Small intestine (tissue), 7 donors: ENCODE results near the gene BBOX1. TPM values are rescaled to one million over a fixed set of nuclear protein-coding genes. Genes with fewer than 3 reads are reported as not detected.

Experiments
- DNase-seq, 2 donors: peaks; one replicate each; pipeline versions ENCODE4 v3.0.0 to v3.0.0-alpha.2; 2013
- FAIRE-seq: peaks from 2 replicates; lab custom pipeline; 2012; peaks lifted over from hg19 to GRCh38; lab: Jason Lieb, UNC
- H3K27ac ChIP-seq, 3 donors: one replicate each; pipeline ENCODE4 v1.5.1; 2013; ENCODE audit warnings: low read length in 2 of 3, mild to moderate bottlenecking in 2 of 3, control low read depth in 1 of 3, inconsistent platforms in 1 of 3, low read depth in 1 of 3, moderate library complexity in 1 of 3
- H3K27me3 ChIP-seq, 3 donors: one replicate each; pipeline ENCODE4 v1.6.1; 2013; ENCODE audit warnings: low read length in 3 of 3, inconsistent platforms in 1 of 3; ENCODE audit not compliant: control insufficient read depth in 3 of 3, insufficient read depth in 3 of 3
- H3K36me3 ChIP-seq, 3 donors: one replicate each; pipeline ENCODE4 v1.6.1; 2013; ENCODE audit warnings: low read length in 3 of 3, inconsistent platforms in 1 of 3, low read depth in 1 of 3, mild to moderate bottlenecking in 1 of 3, moderate library complexity in 1 of 3; ENCODE audit not compliant: control insufficient read depth in 3 of 3, insufficient read depth in 2 of 3
- H3K4me1 ChIP-seq, 3 donors: one replicate each; pipeline ENCODE4 v1.6.1; 2013; ENCODE audit warnings: low read length in 2 of 3, inconsistent platforms in 1 of 3, low read depth in 1 of 3, mild to moderate bottlenecking in 1 of 3, moderate library complexity in 1 of 3; ENCODE audit not compliant: control insufficient read depth in 3 of 3, insufficient read depth in 2 of 3
- H3K4me3 ChIP-seq, 3 donors: one replicate each; pipeline ENCODE4 v1.5.1; 2013; ENCODE audit warnings: low read length in 3 of 3, control low read depth in 1 of 3, inconsistent platforms in 1 of 3, low read depth in 1 of 3, mild to moderate bottlenecking in 1 of 3, moderate library complexity in 1 of 3
- H3K9me3 ChIP-seq, 2 donors: one replicate each; pipeline ENCODE4 v1.6.1; 2013; ENCODE audit warnings: low read depth in 1 of 2, low read length in 1 of 2; ENCODE audit not compliant: control insufficient read depth in 2 of 2, insufficient read depth in 1 of 2
- WGBS, 3 donors: extraction: QIAGEN DNeasy Blood & Tissue Kit; methylation state at CpG; one replicate each; pipeline ENCODE4 v1.1.7; 2013; 5-methylcytosine and 5-hydroxymethylcytosine counted together
- polyA plus RNA-seq, 4 donors: library from polyadenylated mRNA; stranded (reverse) in 3 of 4; unstranded in 1 of 4; fragments of 200-250 nt in 3 of 4; fragments of 120-200 nt in 1 of 4; gene quantifications; one replicate each; pipeline versions ENCODE4 v1.2.1 to v1.2.3, GENCODE V29; 2013
- donor health status: healthy with polysubstance abuse.
- donor health status: control.
- donor health status: control.
- donor health status: Bipolar disorder and iron deficiency.
- donor health status: healthy.

BBOX1 gene
- polyA plus RNA-seq, 4 donors, result 2.1 TPM; not detected in 3

GRCh38 chr11:27002431-27002830 is 38.2 kb upstream of the BBOX1 start:
- H3K27ac ChIP-seq, result no peak overlapping the region
- FAIRE-seq (no peak), DNase-seq (no peak)
- H3K9me3 ChIP-seq, result no peaks in the 10 kb centered on the region
- H3K4me1 ChIP-seq, result no peaks in the 10 kb centered on the region
- WGBS, 3 donors, result 40 to 59% (median 43%) methylated on average over 3 of the region's 3 CpGs
- H3K4me3 ChIP-seq, result no peak overlapping the region
- no peaks in the 10 kb centered on the region for H3K36me3 ChIP-seq
- H3K27me3 ChIP-seq, result no peaks in the 10 kb centered on the region

GRCh38 chr11:27002838-27003237 is 37.8 kb upstream of the BBOX1 start:
- no peak overlapping the region for H3K4me3 ChIP-seq
- no peak overlapping the region for H3K27ac ChIP-seq
- no peaks in the 10 kb centered on the region for H3K4me1 ChIP-seq
- no peak for DNase-seq
- no peaks in the 10 kb centered on the region for H3K27me3 ChIP-seq
- no peaks in the 10 kb centered on the region for H3K36me3 ChIP-seq
- H3K9me3 ChIP-seq, result no peaks in the 10 kb centered on the region
- no peak for FAIRE-seq
- WGBS, 3 donors, result 39 to 50% (median 45%) methylated on average over 4 of the region's 4 CpGs

DNA sequence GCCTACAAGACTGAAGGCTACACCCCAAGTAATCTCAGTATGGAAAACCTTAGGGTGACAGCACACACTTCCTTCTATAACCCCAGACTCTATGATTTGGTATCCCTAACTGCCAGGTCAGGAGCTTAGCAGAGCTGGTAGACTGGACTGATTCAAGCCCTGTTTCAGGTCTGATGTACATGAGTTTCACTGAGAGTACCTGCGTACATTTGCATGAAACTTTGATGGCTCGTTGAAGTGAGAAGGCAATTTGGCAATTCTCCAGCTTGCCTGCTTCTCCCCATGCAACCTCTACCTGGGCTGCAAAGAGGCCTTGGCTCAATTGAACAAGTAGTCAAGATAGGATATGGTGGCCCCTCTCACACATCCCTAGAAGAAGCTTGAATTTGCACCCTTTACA is 36.5 kb upstream of the BBOX1 start:
- WGBS, 3 donors, result 68 to 84% (median 79%) methylated on average over 2 of the region's 2 CpGs

DNA sequence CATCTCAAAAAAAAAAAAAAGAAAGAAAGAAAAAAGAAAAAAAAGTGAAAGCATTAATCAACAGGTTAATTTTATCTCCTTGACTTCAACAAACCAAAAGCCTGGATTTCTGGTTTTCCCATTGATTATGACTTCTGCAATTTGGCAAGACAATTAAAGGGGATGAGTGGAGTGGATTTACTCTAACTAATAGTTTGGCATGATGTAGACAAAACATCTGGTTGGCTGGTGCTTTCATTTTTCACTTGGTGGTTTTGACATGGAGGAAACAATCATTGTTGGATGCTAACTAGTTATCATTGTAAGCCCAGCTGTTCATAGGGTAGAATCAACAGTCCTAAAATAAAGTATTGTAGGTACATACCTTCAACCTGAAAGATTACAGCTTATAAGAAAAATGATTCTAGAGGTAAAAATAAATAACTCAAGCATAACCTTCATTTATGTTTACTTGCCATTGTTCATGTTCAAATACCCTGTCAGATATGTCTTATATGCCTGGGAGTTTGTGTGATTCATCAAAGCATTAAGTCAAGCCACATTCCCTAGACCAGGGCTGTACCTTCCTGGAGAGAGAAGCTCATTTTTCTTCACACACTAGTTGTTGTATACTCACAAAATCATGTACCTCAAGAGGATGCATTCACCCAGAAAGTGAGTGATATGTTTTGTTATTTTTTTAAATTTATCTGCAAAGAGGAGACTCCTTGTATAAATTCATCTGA is 31.6 kb upstream of the BBOX1 start:
- no peak for DNase-seq
- no peak overlapping the region for H3K4me3 ChIP-seq
- no peak for FAIRE-seq
- no peaks in the 10 kb centered on the region for H3K9me3 ChIP-seq
- H3K36me3 ChIP-seq, result no peaks in the 10 kb centered on the region
- no peak overlapping the region for H3K27ac ChIP-seq
- peaks cover 0 to 3% (median 0%) of the 10 kb centered on the region in 3 donors for H3K4me1 ChIP-seq
- no peaks in the 10 kb centered on the region for H3K27me3 ChIP-seq

More for the DNA sequence above, 36.5 kb upstream of the BBOX1 start:
- no peaks in the 10 kb centered on the region for H3K36me3 ChIP-seq
- H3K27ac ChIP-seq, result no peak overlapping the region
- FAIRE-seq (no peak), DNase-seq (no peak)
- no peak overlapping the region for H3K4me3 ChIP-seq
- H3K9me3 ChIP-seq, result no peaks in the 10 kb centered on the region
- H3K27me3 ChIP-seq, result no peaks in the 10 kb centered on the region
- H3K4me1 ChIP-seq, result no peaks in the 10 kb centered on the region

DNA sequence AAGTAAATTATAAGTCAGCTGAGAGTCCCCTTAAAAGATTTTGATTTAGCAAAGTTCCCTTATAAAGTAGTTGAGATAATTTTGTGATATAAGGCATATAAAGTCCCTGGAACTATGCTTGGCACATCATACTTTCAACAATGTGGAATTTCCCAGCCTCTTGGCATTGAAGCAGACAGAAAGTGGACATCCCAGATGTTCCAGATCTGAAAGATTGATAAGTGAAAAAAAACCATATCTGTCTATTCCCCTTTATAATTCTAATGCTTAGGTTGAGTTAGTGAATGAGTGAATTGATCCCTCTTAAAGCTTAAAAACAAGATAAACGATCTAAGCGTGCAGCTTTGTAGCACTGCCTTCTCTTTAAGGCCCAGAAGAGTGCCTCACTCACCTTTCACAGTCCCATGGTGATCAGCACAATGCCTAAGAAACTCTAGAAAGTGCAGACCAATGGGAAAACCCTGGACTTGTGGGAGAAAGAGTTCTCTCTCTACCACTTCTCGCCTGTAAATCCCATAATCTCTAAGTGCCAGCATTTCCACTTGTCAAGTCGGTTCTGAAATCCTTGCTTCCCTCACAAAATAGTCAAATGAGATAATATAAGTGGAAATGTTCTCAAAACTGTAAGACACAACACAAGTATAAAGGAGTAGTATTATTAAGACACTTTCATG is 28.9 kb upstream of the BBOX1 start:
- no peak for FAIRE-seq
- Histone ChIP-seq H3K27me3 (no peaks in the 10 kb centered on the region), H3K4me3 (no peak overlapping the region), H3K27ac (peak overlapping the region in 1 of 3 donors; percentile 39), H3K4me1 (peaks cover 0 to 3% (median 0%) of the 10 kb centered on the region in 3 donors), H3K9me3 (peaks cover 0 to under 1% of the 10 kb centered on the region in 2 donors), H3K36me3 (no peaks in the 10 kb centered on the region)
- 61 to 73% (median 66%) methylated on average over 4 of the region's 4 CpGs for WGBS, 3 donors
- no peak for DNase-seq

GRCh38 chr11:27012234-27012921 is 28.2 kb upstream of the BBOX1 start:
- WGBS, 3 donors, result 4 to 21% (median 19%) methylated on average over 4 of the region's 4 CpGs
- DNase-seq, result peak in 1 of 2 donors; percentile 32

DNA sequence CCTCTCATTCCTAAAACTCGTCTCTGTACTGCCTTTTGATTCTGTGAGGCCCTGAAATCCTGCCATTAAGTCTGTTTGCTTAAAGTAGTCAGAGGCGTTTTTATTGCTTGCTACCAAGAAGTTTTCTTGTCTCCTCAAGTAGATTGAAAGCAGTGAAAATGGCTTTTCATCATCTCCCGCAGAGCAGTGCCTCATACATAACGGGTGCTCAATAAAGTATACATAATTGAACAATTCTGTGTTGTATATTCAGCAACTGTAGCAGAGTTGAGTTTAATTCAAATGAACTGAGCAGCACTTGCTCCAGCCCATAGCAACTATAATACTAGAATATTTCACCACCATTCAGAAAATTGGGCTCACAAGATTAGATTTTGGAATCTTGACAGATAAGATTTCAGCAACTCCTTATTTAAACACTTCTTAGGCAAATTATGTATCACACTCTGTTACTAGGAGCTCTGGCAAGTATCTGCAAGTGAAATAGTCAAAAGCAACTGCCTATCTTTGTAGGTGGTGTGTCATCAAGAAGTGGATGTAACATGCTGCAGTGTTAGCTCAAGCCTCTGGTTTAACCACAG is 26.7 kb upstream of the BBOX1 start:
- Histone ChIP-seq H3K4me1 (peaks cover 0 to 3% (median 0%) of the 10 kb centered on the region in 3 donors), H3K36me3 (no peaks in the 10 kb centered on the region), H3K9me3 (peaks cover 0 to 4% of the 10 kb centered on the region in 2 donors), H3K27me3 (no peaks in the 10 kb centered on the region), H3K27ac (no peak overlapping the region), H3K4me3 (no peak overlapping the region)
- FAIRE-seq (no peak), DNase-seq (no peak)
- WGBS, 3 donors, result 41 to 48% (median 44%) methylated on average over 4 of the region's 4 CpGs

More at GRCh38 chr11:27012234-27012921, 28.2 kb upstream of the BBOX1 start:
- Histone ChIP-seq H3K36me3 (no peaks in the 10 kb centered on the region), H3K9me3 (peaks cover 0 to 4% of the 10 kb centered on the region in 2 donors), H3K4me3 (no peak overlapping the region), H3K27me3 (no peaks in the 10 kb centered on the region), H3K27ac (peak overlapping the region in 1 of 3 donors; percentile 39), H3K4me1 (peaks cover 0 to 3% (median 0%) of the 10 kb centered on the region in 3 donors)
- no peak for FAIRE-seq

GRCh38 chr11:27018902-27019529 is 21.6 kb upstream of the BBOX1 start:
- Histone ChIP-seq H3K27me3 (no peaks in the 10 kb centered on the region), H3K4me3 (no peak overlapping the region), H3K4me1 (no peaks in the 10 kb centered on the region), H3K36me3 (no peaks in the 10 kb centered on the region), H3K27ac (no peak overlapping the region), H3K9me3 (peaks cover 0 to 4% of the 10 kb centered on the region in 2 donors)
- FAIRE-seq (no peak), DNase-seq (no peak)
